ENCODE results near the gene KCNIP2.

The KCNIP2 gene

GRCh38 chr10:101843032-101844021, at the start of gene KCNIP2:
Gene KCNIP2, minus strand, starts transcription at chr10:101843800. Its CDS starts 232 bp downstream, at chr10:101843568.
- peak; percentile 24 for DNase-seq

GRCh38 chr10:101892782-101893391, 49.3 kb upstream of the KCNIP2 start:
- DNase-seq, result no peak

GRCh38 chr10:101889256-101890210, 45.9 kb upstream of the KCNIP2 start:
- peak; percentile 74 for DNase-seq

- DNase-seq, result peak; percentile 25
Observed at GRCh38 chr10:101888251-101888949, 44.8 kb upstream of the KCNIP2 start.

GRCh38 chr10:101887775-101888174, 44.2 kb upstream of the KCNIP2 start:
- DNase-seq, result no peak

GRCh38 chr10:101886521-101887312, 43.1 kb upstream of the KCNIP2 start:
- no peak for DNase-seq

- DNase-seq, result no peak
Observed at GRCh38 chr10:101881036-101881774, 37.6 kb upstream of the KCNIP2 start.

- DNase-seq, result no peak
Observed at GRCh38 chr10:101880232-101880573, 36.6 kb upstream of the KCNIP2 start.

- no peak for DNase-seq
Observed at GRCh38 chr10:101879456-101880231, 36.0 kb upstream of the KCNIP2 start.

- no peak for DNase-seq
Observed at GRCh38 chr10:101878869-101879268, 35.3 kb upstream of the KCNIP2 start.

GRCh38 chr10:101875068-101875688, 31.6 kb upstream of the KCNIP2 start:
- DNase-seq, result no peak

- DNase-seq, result no peak
Observed at GRCh38 chr10:101874252-101874651, 30.7 kb upstream of the KCNIP2 start.

GRCh38 chr10:101867931-101868330, 24.3 kb upstream of the KCNIP2 start:
- DNase-seq, result no peak

- no peak for DNase-seq
Observed at GRCh38 chr10:101859530-101859929, 15.9 kb upstream of the KCNIP2 start.

- DNase-seq, result no peak
Observed at GRCh38 chr10:101858723-101859500, 15.3 kb upstream of the KCNIP2 start.

- DNase-seq, result no peak
Observed at GRCh38 chr10:101857802-101858476, 14.3 kb upstream of the KCNIP2 start.

GRCh38 chr10:101856626-101857025, 13.0 kb upstream of the KCNIP2 start:
- no peak for DNase-seq

Measured in NCI-H1694 treated with DMSO at 0.1 percent for 48 hours (cell line).